ENCODE measurements around the gene FAM83G.
"Not testable (repeated sequence)": the region's sequence is repeated elsewhere in the genome, so short reads cannot be mapped to it uniquely, and the experiment has no call there.

Gene FAM83G

GRCh38 chr17:19021622-19022083 is 17.1 kb upstream of the FAM83G start:
- TF ChIP-seq CTCF (IDR thresholded peaks at IDR 0.05; ENCODE audit: poor library complexity, severe bottlenecking), result no peak
- H3K27me3 ChIP-seq (ENCODE audit: insufficient read depth, poor library complexity, severe bottlenecking), result no peaks in the 10 kb centered on the region
- H3K36me3 ChIP-seq (ENCODE audit: low read depth), result no peaks in the 10 kb centered on the region
- no peak overlapping the region for H3K4me3 ChIP-seq (ENCODE audit: severe bottlenecking)
- H3K4me1 ChIP-seq (ENCODE audit: insufficient read depth, poor library complexity, severe bottlenecking), result no peaks in the 10 kb centered on the region
- H3K27ac ChIP-seq (ENCODE audit: poor library complexity, severe bottlenecking), result no peak overlapping the region
- ATAC-seq (ENCODE audit: low read depth) (no peak), DNase-seq (ENCODE audit: low spot score) (no peak)
- no peaks in the 10 kb centered on the region for H3K9me3 ChIP-seq (ENCODE audit: severe bottlenecking)

DNA sequence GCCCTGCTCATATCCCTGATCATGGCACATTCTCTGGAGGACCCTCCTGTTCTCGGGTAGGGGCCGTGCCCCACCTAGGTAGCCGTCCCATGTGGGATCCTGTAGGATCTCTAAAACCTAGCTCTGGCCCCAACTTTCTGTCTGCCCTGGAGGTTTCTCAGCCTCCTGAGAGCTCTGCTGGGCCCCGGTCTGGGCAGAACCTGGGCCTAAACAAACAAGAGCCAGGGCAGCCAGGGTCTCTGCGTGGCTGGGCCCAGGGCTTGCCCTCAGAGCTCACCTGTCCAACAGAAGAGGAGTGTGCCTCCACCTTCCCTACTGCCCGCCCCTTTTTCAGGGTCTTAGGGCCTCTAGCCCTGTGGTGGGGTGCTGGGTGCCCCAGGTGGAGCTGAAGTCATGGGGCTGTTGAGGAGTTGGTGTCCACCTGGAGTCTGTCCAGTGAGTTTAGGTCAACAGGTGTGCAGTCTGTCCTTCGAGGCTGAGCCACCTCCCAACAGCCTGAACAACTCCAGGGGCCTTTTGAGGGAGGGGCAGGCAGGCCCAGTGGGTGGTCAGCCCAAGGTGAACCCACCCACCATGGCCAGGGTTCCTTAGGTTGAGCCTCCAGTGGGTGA is 16.6 kb upstream of the FAM83G start:
- H3K27ac ChIP-seq (ENCODE audit: poor library complexity, severe bottlenecking); H3K4me3 ChIP-seq (ENCODE audit: severe bottlenecking); ATAC-seq (ENCODE audit: low read depth); H3K4me1 ChIP-seq (ENCODE audit: insufficient read depth, poor library complexity, severe bottlenecking); H3K9me3 ChIP-seq (ENCODE audit: severe bottlenecking); DNase-seq (ENCODE audit: low spot score); H3K36me3 ChIP-seq (ENCODE audit: low read depth); H3K27me3 ChIP-seq (ENCODE audit: insufficient read depth, poor library complexity, severe bottlenecking): not testable (repeated sequence)

DNA sequence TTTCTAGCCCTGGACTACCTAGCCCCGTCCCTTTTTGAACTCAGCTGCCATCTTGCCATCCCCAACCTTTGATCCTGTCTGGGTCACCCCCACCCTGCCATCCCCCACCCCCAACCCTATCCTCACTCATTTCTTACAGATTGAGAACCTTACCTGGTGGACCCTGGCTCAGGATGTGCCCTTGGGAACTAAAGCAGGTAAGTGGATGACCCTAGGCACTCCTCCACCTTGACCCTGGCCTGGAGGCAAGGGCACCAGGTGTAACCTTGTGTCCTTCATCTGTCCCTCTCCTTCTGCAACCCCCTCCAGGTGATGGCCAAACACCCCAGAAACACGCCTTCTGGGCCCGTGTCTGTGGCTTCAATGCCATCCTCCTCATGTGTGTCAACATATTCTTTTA is 15.5 kb upstream of the FAM83G start:
- no peak for ATAC-seq (ENCODE audit: low read depth)
- no peak overlapping the region for H3K4me3 ChIP-seq (ENCODE audit: severe bottlenecking)
- peaks cover 5% of the 10 kb centered on the region for H3K4me1 ChIP-seq (ENCODE audit: insufficient read depth, poor library complexity, severe bottlenecking)
- no peak for TF ChIP-seq CTCF (IDR thresholded peaks at IDR 0.05; ENCODE audit: poor library complexity, severe bottlenecking)
- H3K27ac ChIP-seq (ENCODE audit: poor library complexity, severe bottlenecking), result no peak overlapping the region
- H3K9me3 ChIP-seq (ENCODE audit: severe bottlenecking), result no peaks in the 10 kb centered on the region
- peak; percentile 19 for DNase-seq (ENCODE audit: low spot score)
- no peaks in the 10 kb centered on the region for H3K36me3 ChIP-seq (ENCODE audit: low read depth)
- H3K27me3 ChIP-seq (ENCODE audit: insufficient read depth, poor library complexity, severe bottlenecking), result no peaks in the 10 kb centered on the region

DNA sequence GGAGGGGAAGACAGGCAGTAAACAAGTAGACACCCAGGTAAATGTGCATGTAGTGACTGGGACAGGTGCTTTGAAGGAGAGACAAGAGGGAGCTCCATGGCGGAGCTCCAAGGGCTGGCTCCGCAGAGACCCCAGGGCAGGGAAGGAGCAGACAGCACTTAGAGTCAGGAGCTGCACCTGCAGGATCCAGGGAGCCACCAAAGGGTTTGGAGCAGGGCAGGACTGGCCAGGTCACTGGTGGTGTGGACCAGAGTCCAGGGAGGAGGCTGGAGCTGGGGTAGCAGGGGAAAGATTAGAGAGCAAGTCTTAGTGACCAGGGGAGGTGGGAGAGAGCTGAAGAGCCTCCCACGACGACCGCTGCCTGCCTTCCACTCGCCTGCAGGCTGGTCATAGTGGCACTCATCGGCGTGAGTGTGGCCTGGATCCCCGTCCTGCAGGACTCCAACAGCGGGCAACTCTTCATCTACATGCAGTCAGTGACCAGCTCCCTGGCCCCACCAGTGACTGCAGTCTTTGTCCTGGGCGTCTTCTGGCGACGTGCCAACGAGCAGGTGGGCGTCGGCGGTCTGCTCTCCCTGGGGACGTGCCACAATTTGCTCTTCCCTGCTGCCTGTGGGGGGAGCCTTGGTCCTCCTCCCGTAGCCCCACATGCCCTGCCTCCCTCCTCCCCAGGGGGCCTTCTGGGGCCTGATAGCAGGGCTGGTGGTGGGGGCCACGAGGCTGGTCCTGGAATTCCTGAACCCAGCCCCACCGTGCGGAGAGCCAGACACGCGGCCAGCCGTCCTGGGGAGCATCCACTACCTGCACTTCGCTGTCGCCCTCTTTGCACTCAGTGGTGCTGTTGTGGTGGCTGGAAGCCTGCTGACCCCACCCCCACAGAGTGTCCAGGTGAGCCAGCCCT is 14.7 kb upstream of the FAM83G start:
- no peaks in the 10 kb centered on the region for H3K36me3 ChIP-seq (ENCODE audit: low read depth)
- no peak for ATAC-seq (ENCODE audit: low read depth)

DNA sequence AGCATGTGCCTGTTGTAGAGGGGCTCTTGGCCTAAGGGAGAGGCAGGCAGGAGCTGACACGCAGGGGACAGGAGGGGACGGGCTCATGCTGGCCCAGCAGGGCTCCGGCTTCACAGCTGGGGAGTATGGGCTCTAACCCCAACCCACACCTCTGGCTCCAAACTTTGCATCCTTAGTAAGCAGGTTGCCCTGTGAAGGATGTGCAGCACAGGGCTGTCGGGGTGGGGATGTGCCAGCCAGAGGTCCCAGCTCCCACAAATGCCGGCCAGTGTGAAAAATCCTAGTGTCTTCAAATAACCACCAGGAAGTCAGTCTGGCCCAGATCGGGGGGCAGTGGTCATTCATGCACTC is 14.0 kb upstream of the FAM83G start:
- Histone ChIP-seq H3K27me3 (ENCODE audit: insufficient read depth, poor library complexity, severe bottlenecking) (no peaks in the 10 kb centered on the region), H3K4me3 (ENCODE audit: severe bottlenecking) (no peak overlapping the region), H3K36me3 (ENCODE audit: low read depth) (no peaks in the 10 kb centered on the region), H3K4me1 (ENCODE audit: insufficient read depth, poor library complexity, severe bottlenecking) (peaks cover 5% of the 10 kb centered on the region), H3K27ac (ENCODE audit: poor library complexity, severe bottlenecking) (no peak overlapping the region), H3K9me3 (ENCODE audit: severe bottlenecking) (no peaks in the 10 kb centered on the region)
- no peak for ATAC-seq (ENCODE audit: low read depth)
- DNase-seq (ENCODE audit: low spot score), result no peak
- no peak for TF ChIP-seq CTCF (IDR thresholded peaks at IDR 0.05; ENCODE audit: poor library complexity, severe bottlenecking)

More for the DNA sequence above, 14.7 kb upstream of the FAM83G start:
- peaks cover 5% of the 10 kb centered on the region for H3K4me1 ChIP-seq (ENCODE audit: insufficient read depth, poor library complexity, severe bottlenecking)
- H3K27me3 ChIP-seq (ENCODE audit: insufficient read depth, poor library complexity, severe bottlenecking), result no peaks in the 10 kb centered on the region
- no peak overlapping the region for H3K4me3 ChIP-seq (ENCODE audit: severe bottlenecking)
- H3K9me3 ChIP-seq (ENCODE audit: severe bottlenecking), result no peaks in the 10 kb centered on the region
- no peak for TF ChIP-seq CTCF (IDR thresholded peaks at IDR 0.05; ENCODE audit: poor library complexity, severe bottlenecking)
- DNase-seq (ENCODE audit: low spot score), result peak; percentile 62
- no peak overlapping the region for H3K27ac ChIP-seq (ENCODE audit: poor library complexity, severe bottlenecking)
